ENCODE measurements around the gene PHC2. TPM values are rescaled to one million over a fixed set of nuclear protein-coding genes. Genes with fewer than 3 reads are reported as not detected.
A peak's percentile ranks its signal among the peaks of the same experiment; 100 is the strongest.

PHC2 gene
- total RNA-seq, 1 experiment from 2014 or later: 87.9 TPM

DNA sequence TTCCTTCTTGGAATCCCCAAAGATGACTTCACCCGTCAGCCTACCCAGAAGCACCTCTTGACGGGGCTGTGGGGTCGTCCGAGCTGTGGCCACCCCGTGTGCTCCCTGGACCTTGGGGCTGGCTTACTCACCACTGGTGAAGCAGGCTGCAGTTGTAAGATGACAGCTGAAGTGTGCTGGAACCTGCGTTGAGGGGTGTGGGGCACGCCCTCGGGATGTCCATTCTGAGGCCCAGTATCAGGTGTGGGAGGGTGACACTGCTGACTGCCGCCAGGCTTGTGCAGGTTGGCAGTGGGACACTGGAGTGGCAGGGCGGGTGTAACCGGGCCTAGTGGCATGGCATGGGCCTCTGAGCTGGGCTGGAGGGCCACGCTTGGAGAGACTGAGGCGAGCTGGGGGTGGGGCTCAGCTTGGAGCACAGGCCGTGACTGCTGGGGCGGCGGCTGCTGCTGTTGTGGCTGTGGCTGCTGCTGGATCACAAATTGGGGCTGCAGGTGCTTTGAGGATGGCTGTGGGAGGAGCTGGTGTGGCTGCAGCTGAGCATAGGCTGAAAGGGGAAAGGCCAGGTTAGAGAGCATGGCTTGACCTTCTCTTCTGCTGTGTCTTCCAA, 76.1 kb downstream of the PHC2 start:
- peaks cover 7% of the 10 kb centered on the region for H3K4me1 ChIP-seq
- H3K36me3 ChIP-seq: 0 out of 2 replicates have a peak, but pooled peaks cover 3% of the 10 kb centered on the region
- DNase-seq: no peak
- no peaks in the 10 kb centered on the region; the same call in 1 of the 2 replicates for H3K9me3 ChIP-seq (replicated peaks)
- H3K4me3 ChIP-seq: no peak overlapping the region
- no peaks in the 10 kb centered on the region for H3K27me3 ChIP-seq
- no peak overlapping the region for H3K27ac ChIP-seq

DNA sequence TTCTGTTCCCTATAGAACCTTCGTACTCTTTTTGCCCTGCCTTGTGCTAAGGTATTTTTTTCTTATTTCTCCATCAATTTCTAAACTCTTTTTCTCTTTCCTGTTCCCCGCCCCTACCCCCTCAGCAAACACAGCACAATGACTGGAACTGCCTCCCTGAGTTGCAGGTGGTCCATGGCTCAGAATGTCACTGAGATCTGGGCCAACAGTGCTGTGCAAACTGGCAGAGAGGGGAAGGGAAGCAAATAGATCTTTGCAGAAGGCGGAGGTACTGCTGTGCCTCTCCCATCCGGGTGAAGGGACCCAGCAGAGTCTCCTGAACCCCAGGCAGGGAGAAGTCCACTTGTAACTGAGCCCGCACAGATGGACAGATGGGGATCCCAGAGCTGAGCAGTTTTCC, 77.4 kb downstream of the PHC2 start:
- DNase-seq: no peak
- H3K27ac ChIP-seq: no peak overlapping the region
- 0 out of 2 replicates have a peak, but pooled peaks cover 3% of the 10 kb centered on the region for H3K36me3 ChIP-seq
- H3K27me3 ChIP-seq: no peaks in the 10 kb centered on the region
- peaks cover 7% of the 10 kb centered on the region for H3K4me1 ChIP-seq
- H3K4me3 ChIP-seq: no peak overlapping the region
- H3K9me3 ChIP-seq (replicated peaks): no peaks in the 10 kb centered on the region; the same call in 1 of the 2 replicates

DNA sequence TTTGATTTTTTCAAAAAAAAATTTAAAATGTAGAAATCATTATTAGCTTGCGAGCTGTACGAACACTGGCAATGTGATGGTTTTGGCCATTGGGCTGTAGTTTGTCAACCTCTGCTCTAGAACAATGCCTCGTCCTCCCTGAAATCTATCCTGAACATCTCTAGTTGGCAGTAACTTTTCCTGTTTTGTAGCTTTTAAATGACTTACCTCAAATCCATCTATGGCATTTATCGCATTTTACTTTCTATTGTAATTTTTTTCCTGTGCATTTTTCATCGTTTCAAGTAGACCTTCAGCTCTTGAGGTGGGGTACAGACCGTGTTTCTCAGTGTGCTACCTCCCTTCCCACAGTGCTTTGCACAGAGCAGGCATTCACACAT, 79.6 kb downstream of the PHC2 start:
- Histone ChIP-seq H3K4me3 (no peak overlapping the region), H3K36me3 (peaks cover 12% of the 10 kb centered on the region), H3K27ac (no peak overlapping the region), H3K9me3 (replicated peaks) (no peaks in the 10 kb centered on the region), H3K27me3 (no peaks in the 10 kb centered on the region), H3K4me1 (peaks cover 29% of the 10 kb centered on the region)
- no peak for DNase-seq

DNA sequence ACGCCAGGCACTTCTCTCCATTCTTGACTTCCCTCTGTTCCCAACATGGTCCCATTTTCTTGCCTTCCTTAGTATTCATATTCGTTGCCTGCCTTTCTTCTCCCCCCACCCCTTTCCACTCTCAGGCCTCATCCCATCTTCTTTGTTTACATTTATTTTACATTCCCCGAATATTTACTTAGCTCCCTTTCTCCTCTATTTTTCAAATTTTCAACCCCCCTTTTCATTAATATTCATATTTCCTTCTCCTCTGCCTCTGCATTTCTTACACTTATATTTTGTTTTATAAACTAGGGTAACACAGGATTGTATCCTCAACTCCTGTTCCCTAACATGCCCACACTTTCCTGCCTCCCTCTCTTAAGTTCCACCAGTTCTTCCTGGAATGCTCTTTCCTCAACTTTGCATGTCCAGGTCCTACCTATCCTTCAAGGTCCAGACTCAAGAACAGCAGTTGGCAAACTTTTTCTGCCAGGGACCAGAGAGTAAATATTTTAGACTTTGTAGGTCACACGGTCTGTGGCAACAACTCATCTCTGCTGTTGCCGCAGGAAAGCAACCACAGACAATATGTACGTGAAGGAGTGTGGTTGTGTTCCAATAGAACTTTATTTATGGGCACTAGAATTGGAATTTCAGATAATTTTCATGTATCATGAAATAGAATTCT, 80.1 kb downstream of the PHC2 start:
- DNase-seq: no peak

DNA sequence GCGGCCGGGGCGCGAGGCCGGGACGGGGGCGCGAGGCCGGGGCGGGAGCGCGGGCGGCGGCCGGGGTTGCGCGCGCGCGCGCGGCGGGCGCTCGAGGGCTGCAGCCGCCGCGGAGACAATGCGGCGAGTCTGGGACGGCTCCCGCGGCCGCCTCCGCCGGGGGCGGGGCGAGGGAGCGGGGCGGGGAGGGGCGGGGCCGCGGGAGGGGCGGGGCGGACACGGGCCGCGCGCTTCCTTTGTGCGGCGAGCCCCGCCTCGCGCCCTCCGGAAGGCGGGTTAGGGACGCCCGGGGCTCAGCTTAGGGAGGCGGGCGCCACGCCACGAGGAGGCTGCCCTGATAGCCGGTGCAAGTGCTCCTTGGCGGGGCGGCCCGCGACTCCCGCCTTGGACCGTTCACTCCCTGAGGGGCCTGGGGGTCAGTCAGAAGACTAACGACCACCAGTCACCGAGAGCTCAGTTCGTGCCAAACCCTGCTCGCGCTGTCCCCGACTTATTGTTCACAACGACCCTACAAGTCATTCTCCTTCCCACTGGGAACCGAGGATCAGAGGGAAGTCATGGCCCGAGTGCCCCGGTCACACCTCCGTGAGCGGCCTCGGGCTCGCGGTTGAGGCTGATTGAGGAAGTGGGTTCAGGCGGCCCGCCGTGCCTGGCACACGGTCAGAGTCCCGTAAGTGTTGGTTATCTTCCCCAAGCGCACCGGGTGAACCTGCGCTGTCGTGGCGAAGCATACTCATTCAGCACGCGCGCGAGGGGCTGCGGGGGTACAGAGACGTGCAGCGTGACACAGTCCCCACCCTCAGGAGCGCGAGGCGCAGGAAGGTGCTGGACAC, 80.9 kb downstream of the PHC2 start:
- Histone ChIP-seq H3K9me3 (replicated peaks) (no peaks in the 10 kb centered on the region), H3K27ac (peak overlapping the region; percentile 95), H3K36me3 (peaks cover 21% of the 10 kb centered on the region), H3K4me3 (peak overlapping the region; percentile 72), H3K4me1 (peaks cover 36% of the 10 kb centered on the region), H3K27me3 (no peaks in the 10 kb centered on the region)
- peak; percentile 91 to 93 for DNase-seq

More for the DNA sequence above, 80.1 kb downstream of the PHC2 start:
- H3K4me1 ChIP-seq: peaks cover 33% of the 10 kb centered on the region
- no peaks in the 10 kb centered on the region for H3K27me3 ChIP-seq
- H3K9me3 ChIP-seq (replicated peaks): no peaks in the 10 kb centered on the region
- H3K4me3 ChIP-seq: peak overlapping the region; percentile 72
- peaks cover 14% of the 10 kb centered on the region for H3K36me3 ChIP-seq
- peak overlapping the region; percentile 95 for H3K27ac ChIP-seq

DNA sequence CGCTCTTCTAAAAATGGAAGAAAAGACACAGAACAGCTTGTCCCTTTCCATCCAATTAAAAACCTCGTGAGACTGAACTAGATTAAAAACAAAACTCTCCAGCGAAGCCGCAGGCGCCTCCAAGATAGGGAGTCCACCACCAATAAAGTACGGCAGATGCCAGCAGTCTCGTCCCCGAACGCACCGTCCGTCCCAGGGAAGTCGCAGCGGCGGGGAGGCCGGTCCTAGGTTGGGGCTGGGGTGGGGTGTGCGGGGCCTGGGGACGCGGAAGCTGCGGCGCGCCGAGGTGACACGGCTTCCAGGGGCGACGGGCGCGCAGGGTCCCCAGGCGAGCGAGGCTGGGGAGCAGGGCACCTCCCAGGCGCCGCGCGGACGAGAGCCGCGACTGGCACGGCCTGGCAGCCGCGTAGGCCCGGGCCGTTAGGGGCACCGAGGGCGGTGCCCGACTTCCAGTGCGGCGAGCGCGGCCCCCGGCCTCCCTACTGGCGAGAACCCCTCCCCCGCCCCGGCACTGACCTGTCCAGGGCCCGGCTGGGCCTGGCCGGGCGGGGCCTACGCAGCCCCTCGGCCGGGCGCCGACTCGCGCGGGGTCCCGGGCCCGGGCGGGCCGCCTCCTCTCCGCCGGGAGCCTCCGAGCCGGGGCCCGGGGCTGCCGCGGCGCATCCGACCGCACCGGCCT, 81.7 kb downstream of the PHC2 start:
- Histone ChIP-seq H3K4me3 (peak overlapping the region; percentile 93), H3K36me3 (peaks cover 27% of the 10 kb centered on the region), H3K9me3 (replicated peaks) (no peaks in the 10 kb centered on the region), H3K27ac (peak overlapping the region; percentile 51), H3K4me1 (peaks cover 36% of the 10 kb centered on the region), H3K27me3 (no peaks in the 10 kb centered on the region)
- peak; percentile 48 to 53 for DNase-seq

DNA sequence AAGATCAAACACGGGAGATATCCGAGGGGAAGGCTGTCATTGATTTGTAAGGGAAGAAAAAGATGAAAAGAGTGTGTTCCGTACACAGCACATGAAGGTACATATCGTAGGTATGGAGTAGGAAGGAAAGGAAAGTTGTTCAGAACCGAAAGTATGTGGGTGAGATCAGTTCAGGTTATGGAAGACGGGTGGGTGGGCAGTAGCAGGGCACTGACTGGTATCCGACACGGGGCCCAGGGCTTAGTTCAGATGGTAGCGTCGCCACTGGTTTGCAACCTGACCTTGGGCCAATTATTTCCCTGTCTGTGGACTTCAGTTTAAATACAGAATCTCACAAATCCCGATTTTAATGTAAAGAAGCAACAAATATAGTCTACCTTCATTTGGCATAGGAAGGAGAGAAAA, 82.2 kb downstream of the PHC2 start:
- peaks cover 32% of the 10 kb centered on the region for H3K36me3 ChIP-seq
- H3K27ac ChIP-seq: peak overlapping the region; percentile 51
- no peaks in the 10 kb centered on the region for H3K27me3 ChIP-seq
- peak in 1 of 2 experiments; percentile 43 for DNase-seq
- H3K4me1 ChIP-seq: peaks cover 36% of the 10 kb centered on the region
- H3K9me3 ChIP-seq (replicated peaks): no peaks in the 10 kb centered on the region
- peak overlapping the region; percentile 93 for H3K4me3 ChIP-seq

DNA sequence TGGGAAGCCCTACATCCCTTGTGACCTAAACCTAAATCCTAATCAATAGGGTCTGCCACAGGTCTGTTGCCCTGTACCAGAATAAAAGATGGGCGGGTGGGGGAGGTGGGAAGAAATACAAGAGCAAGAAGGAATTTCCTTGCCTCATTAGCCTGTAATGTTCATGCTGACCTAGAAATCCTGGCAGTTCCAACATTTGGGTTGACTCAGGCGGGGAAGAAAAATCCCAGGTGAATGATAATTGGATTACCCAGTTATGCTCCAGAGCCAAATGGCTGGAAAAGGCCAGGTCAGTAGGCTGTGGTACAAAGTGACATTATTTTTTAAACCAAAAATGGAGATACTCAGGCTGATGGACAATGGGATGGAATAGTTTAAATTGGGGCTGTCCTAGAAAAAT, 82.7 kb downstream of the PHC2 start:
- no peak for DNase-seq
- no peaks in the 10 kb centered on the region for H3K27me3 ChIP-seq
- peak overlapping the region; percentile 51; the same call in 1 of the 2 replicates for H3K27ac ChIP-seq
- peaks cover 35% of the 10 kb centered on the region for H3K36me3 ChIP-seq
- H3K4me3 ChIP-seq: peak overlapping the region; percentile 93
- peaks cover 36% of the 10 kb centered on the region for H3K4me1 ChIP-seq
- no peaks in the 10 kb centered on the region for H3K9me3 ChIP-seq (replicated peaks)

DNA sequence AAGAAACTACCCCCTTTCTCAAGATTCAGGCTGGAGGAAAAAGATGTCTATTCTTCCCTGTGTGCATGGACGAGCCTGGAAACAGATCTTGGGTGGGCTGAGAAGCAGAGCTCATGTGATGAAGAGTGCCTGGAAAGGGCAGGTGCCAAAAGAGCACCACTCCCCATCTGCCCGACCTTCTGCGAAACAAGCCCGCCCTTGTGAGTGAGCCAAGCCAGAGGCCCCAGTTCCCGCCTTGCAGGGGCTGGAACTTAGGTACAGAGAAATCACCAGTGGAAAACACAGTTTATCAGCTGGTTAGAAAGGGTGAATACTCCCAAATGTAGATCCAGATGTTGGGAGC, 83.3 kb downstream of the PHC2 start:
- Histone ChIP-seq H3K9me3 (replicated peaks) (no peaks in the 10 kb centered on the region), H3K36me3 (peaks cover 39% of the 10 kb centered on the region), H3K4me3 (peak overlapping the region; percentile 93), H3K27ac (peak overlapping the region; percentile 51), H3K4me1 (peaks cover 41% of the 10 kb centered on the region), H3K27me3 (no peaks in the 10 kb centered on the region)
- DNase-seq: peak; percentile 32 to 50

DNA sequence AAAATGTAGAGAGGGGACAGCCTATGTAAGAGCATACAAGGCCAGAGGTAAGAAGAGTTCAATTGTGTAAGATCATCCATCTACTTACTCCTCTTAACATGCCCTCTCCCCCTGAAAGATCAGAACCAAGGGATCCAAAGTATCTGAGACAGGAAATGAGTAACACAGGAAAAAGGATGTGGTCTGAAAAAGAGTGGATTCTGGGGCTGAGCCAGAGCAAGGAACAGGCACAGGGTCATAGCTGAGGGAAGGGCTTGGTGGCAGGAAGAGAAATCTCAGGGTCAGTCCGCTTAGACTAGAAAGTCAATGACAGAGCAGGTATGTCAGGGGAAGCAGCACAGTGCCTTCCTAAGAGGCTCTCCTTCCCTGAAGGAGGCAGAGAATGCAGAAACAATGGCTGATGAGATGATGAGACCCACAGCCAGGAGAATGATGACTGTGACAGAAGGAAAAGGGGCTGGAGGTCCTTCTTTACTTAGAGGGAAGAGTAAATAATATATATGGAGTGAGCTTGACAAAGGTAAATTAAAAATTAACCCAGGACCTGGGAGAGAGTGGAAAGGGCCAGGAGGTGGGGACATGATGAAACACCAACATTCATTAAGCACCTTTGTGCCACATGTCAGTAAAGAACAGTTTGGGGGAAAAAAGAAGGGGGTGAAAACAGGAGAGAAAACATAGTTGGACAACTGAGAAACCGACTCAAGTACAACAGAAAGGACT, 83.8 kb downstream of the PHC2 start:
- peaks cover 39% of the 10 kb centered on the region for H3K36me3 ChIP-seq
- peak overlapping the region; percentile 51 for H3K27ac ChIP-seq
- DNase-seq: peak; percentile 47 to 64
- peaks cover 44% of the 10 kb centered on the region for H3K4me1 ChIP-seq
- peak overlapping the region; percentile 93; the same call in 1 of the 2 replicates for H3K4me3 ChIP-seq
- no peaks in the 10 kb centered on the region for H3K27me3 ChIP-seq
- no peaks in the 10 kb centered on the region for H3K9me3 ChIP-seq (replicated peaks)

DNA sequence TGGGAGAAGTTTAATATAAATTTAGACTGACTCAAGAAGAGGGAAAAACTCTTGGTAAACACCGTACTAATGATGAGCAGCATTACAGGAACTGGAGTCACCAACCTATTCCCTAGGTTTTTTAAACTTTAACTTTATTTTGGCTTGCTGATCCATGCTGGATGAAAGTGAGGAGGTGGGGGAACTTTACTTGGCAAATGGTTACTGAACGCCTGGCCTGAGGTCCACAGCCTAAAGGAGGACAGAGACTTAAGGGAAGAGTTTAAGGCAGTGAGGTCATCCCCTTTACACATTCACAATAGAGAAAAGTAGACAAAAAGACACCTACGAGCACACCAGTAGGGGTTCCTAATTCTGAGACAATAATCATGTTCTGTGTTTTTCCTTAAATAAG, 84.4 kb downstream of the PHC2 start:
- Histone ChIP-seq H3K4me3 (no peak overlapping the region; the same call in 1 of the 2 replicates), H3K36me3 (peaks cover 43% of the 10 kb centered on the region), H3K4me1 (peaks cover 50% of the 10 kb centered on the region), H3K27me3 (no peaks in the 10 kb centered on the region), H3K9me3 (replicated peaks) (no peaks in the 10 kb centered on the region), H3K27ac (peak overlapping the region; percentile 51)
- DNase-seq: no peak

DNA sequence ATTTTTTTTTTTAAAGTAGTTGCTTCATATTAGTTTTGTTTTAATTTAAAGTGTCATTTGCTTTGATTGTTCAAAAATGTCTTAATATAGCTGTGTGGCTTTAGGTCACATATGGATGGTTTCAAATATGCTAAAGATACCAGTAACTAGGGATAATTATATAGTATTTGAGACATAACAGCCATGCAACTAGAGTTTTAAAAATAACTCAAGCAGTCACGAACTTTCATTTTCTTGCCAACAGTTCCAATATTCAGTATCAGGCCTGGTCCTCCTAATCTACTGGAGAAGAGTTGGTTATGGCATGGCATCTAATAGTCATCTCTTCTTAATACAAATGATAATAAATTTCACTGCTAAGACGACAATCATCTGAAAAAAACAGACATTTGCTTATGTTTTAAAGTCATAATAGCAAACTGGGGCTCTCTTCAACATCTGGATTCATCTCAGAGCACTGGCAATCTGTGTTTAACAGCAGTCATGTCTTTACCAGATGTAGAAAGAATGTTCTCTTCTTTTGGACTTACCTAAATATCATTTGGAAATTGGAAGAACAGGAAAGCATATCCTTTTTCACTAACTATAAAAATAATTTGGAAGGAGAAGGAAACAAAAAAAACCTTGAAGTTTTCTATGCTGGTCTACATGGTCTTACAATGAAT, 85.9 kb downstream of the PHC2 start:
- H3K4me3 ChIP-seq: no peak overlapping the region
- H3K4me1 ChIP-seq: peaks cover 58% of the 10 kb centered on the region
- H3K27ac ChIP-seq: no peak overlapping the region
- H3K36me3 ChIP-seq: peaks cover 52% of the 10 kb centered on the region
- no peaks in the 10 kb centered on the region for H3K9me3 ChIP-seq (replicated peaks)
- DNase-seq: no peak
- H3K27me3 ChIP-seq: no peaks in the 10 kb centered on the region

DNA sequence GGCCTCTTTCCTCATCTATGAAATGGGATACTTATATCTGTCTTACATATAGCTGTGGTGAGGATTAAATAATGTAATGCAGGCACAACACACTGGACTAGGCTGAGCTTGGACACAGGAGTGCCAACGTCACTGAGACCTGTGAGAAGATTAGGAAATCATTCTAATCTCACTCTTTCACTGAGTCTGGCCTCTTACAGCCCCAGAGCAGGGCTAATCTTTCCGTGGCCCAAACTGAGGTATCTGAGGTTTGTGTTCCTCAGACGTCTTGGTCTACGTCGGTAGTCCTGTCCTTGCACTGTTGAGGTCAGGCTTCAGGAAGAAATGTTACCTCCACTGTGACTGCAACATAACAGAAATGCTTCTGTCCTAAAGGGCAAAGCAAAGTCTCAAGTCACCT, 87.4 kb downstream of the PHC2 start:
- Histone ChIP-seq H3K4me1 (peaks cover 73% of the 10 kb centered on the region), H3K27me3 (no peaks in the 10 kb centered on the region), H3K4me3 (no peak overlapping the region), H3K9me3 (replicated peaks) (no peaks in the 10 kb centered on the region), H3K36me3 (peaks cover 58% of the 10 kb centered on the region), H3K27ac (no peak overlapping the region)
- DNase-seq: no peak
